ENCODE measurements around the gene PTPRN2.

PTPRN2 gene

GRCh38 chr7:157558516-157558874 is 1029.1 kb downstream of the PTPRN2 start:
- DNase-seq (ENCODE audit: low read depth in 2 of 2) = no peak

GRCh38 chr7:157558061-157558460 is 1029.6 kb downstream of the PTPRN2 start:
- DNase-seq (ENCODE audit: low read depth in 2 of 2) = no peak

GRCh38 chr7:157557263-157557662 is 1030.4 kb downstream of the PTPRN2 start:
- DNase-seq (ENCODE audit: low read depth in 2 of 2) = no peak

- DNase-seq (ENCODE audit: low read depth in 2 of 2) = no peak
Measured at GRCh38 chr7:157556642-157556944, 1031.0 kb downstream of the PTPRN2 start.

- no peak for DNase-seq (ENCODE audit: low read depth in 2 of 2)
Measured at GRCh38 chr7:157555944-157556641, 1031.5 kb downstream of the PTPRN2 start.

- DNase-seq (ENCODE audit: low read depth in 2 of 2) = no peak
Measured at GRCh38 chr7:157555313-157555712, 1032.3 kb downstream of the PTPRN2 start.

GRCh38 chr7:157554393-157555238 is 1033.0 kb downstream of the PTPRN2 start:
- no peak for DNase-seq (ENCODE audit: low read depth in 2 of 2)

GRCh38 chr7:157553256-157553655 is 1034.4 kb downstream of the PTPRN2 start:
- no peak for DNase-seq (ENCODE audit: low read depth in 2 of 2)

- no peak for DNase-seq (ENCODE audit: low read depth in 2 of 2)
Measured at GRCh38 chr7:157552295-157552993, 1035.2 kb downstream of the PTPRN2 start.

- no peak for DNase-seq (ENCODE audit: low read depth in 2 of 2)
Measured at GRCh38 chr7:157551325-157552070, 1036.1 kb downstream of the PTPRN2 start.

- DNase-seq (ENCODE audit: low read depth in 2 of 2) = no peak
Measured at GRCh38 chr7:157550300-157551275, 1037.0 kb downstream of the PTPRN2 start.

- no peak for DNase-seq (ENCODE audit: low read depth in 2 of 2)
Measured at GRCh38 chr7:157549612-157550299, 1037.9 kb downstream of the PTPRN2 start.

- DNase-seq (ENCODE audit: low read depth in 2 of 2) = no peak
Measured at GRCh38 chr7:157548691-157549303, 1038.8 kb downstream of the PTPRN2 start.

GRCh38 chr7:157547611-157548010 is 1040.0 kb downstream of the PTPRN2 start:
- no peak for DNase-seq (ENCODE audit: low read depth in 2 of 2)

- DNase-seq (ENCODE audit: low read depth in 2 of 2) = no peak
Measured at GRCh38 chr7:157547102-157547501, 1040.5 kb downstream of the PTPRN2 start.

- no peak for DNase-seq (ENCODE audit: low read depth in 2 of 2)
Measured at GRCh38 chr7:157545681-157546060, 1042.0 kb downstream of the PTPRN2 start.

GRCh38 chr7:157544980-157545680 is 1042.5 kb downstream of the PTPRN2 start:
- DNase-seq (ENCODE audit: low read depth in 2 of 2) = no peak

GRCh38 chr7:157544226-157544625 is 1043.4 kb downstream of the PTPRN2 start:
- DNase-seq (ENCODE audit: low read depth in 2 of 2) = no peak

GRCh38 chr7:157543791-157544190 is 1043.8 kb downstream of the PTPRN2 start:
- no peak for DNase-seq (ENCODE audit: low read depth in 2 of 2)
